PC-9 (cell line): ENCODE data around the gene RNF11.

ENCODE experiments used
- CTCF ChIP-seq: fragments of 200-600 bp; sonication (generic); conservative IDR thresholded peaks from 2 replicates; pipeline ENCODE4 v1.6.1; 2017; ENCODE audit warnings: mixed run types, antibody characterized with exemption, mild to moderate bottlenecking, moderate library complexity
- EZH2 ChIP-seq: fragments of 200-600 bp; sonication (generic); IDR thresholded peaks from 2 replicates; pipeline ENCODE4 v1.8.0; 2017; ENCODE audit warnings: antibody characterized with exemption, low read depth

DNA sequence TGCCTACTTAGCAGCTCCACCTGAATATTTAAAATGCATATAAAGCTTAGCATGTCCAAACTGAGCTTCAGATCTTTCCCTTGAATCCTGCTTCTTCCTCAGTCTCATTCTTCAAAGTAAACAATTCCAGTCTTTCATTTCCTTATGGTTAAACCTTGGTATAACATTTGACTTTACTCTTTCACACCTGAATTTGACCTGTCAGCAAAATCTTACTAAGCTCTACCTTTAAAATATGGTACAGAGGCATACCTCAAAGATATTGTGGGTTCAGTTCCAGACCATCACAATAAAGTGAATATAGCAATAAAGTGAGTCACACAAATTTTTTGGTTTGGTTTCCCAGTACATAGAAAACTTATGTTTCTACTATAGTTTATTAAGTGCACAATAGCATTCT lies 42.5 kb upstream of the RNF11 start:
- no peak for TF ChIP-seq CTCF
- no peak for TF ChIP-seq EZH2
